ENCODE measurements around the gene CNTN1.

DNA sequence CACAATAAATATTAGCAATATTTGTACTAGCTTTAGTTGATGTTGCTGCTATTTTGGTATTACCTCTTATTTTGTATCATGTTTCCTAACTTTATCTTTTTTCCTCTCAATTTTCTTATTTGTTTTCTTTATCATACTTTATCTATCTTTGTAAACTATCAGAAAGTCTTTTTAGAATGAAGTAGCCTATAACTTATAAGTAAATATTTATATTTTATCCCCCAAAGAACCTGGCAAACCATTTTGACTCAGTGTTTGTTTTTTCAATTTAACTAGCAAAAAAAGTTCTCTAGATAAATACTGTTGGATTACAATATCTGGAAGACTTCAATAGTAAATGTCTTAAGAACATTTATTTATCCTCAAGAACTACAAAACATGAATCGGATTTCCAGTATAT, 360.2 kb downstream of the CNTN1 start:
- no peak for TF ChIP-seq ZNF562 (CRISPR knock-in tag; IDR thresholded peaks at IDR 0.05; ENCODE audit: borderline replicate concordance)
- TF ChIP-seq, protein P1, sequence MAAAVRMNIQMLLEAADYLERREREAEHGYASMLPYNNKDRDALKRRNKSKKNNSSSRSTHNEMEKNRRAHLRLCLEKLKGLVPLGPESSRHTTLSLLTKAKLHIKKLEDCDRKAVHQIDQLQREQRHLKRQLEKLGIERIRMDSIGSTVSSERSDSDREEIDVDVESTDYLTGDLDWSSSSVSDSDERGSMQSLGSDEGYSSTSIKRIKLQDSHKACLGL (CRISPR knock-in tag; IDR thresholded peaks at IDR 0.05) = no peak
- TF ChIP-seq ZNF20 (CRISPR knock-in tag; IDR thresholded peaks at IDR 0.05) = no peak
- TF ChIP-seq, protein P2, sequence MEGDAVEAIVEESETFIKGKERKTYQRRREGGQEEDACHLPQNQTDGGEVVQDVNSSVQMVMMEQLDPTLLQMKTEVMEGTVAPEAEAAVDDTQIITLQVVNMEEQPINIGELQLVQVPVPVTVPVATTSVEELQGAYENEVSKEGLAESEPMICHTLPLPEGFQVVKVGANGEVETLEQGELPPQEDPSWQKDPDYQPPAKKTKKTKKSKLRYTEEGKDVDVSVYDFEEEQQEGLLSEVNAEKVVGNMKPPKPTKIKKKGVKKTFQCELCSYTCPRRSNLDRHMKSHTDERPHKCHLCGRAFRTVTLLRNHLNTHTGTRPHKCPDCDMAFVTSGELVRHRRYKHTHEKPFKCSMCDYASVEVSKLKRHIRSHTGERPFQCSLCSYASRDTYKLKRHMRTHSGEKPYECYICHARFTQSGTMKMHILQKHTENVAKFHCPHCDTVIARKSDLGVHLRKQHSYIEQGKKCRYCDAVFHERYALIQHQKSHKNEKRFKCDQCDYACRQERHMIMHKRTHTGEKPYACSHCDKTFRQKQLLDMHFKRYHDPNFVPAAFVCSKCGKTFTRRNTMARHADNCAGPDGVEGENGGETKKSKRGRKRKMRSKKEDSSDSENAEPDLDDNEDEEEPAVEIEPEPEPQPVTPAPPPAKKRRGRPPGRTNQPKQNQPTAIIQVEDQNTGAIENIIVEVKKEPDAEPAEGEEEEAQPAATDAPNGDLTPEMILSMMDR (CRISPR knock-in tag; IDR thresholded peaks at IDR 0.05) = no peak

Measured in HepG2 (cell line).